Activated CD4-positive, alpha-beta T cell treated with anti-CD3 and anti-CD28 coated beads, Interleukin-2, amount 10 ng/mL, durations not matched to agents 7 days and 5 days (primary cell): ENCODE data around the gene ASAP2. TPM values are rescaled to one million over a fixed set of nuclear protein-coding genes. Genes with fewer than 3 reads are reported as not detected.

Experiments
- CTCF ChIA-PET: fragments of 350-600 bp; sonication (Branson Sonifier 250); formaldehyde crosslinking; loops from one replicate; lab custom pipeline; 2021; ENCODE audit warnings: antibody characterized with exemption; lab: Charles Lee
- POLR2A ChIA-PET: fragments of 350-600 bp; sonication (Branson Sonifier 250); formaldehyde crosslinking; loops from one replicate; lab custom pipeline; 2021; ENCODE audit warnings: antibody characterized with exemption; lab: Charles Lee
- DNase-seq: peaks from one replicate; pipeline ENCODE4 v3.0.0-alpha.2; 2020
- H3K27ac Mint-ChIP-seq: one replicate; pipeline ENCODE4 v1.8.0; 2021; ENCODE audit warnings: mild to moderate bottlenecking, moderate library complexity, mixed read lengths
- H3K27me3 Mint-ChIP-seq: one replicate; pipeline ENCODE4 v1.8.0; 2021; ENCODE audit warnings: mixed read lengths
- H3K36me3 Mint-ChIP-seq: one replicate; pipeline ENCODE4 v1.8.0; 2021; ENCODE audit warnings: low read depth, mixed read lengths
- H3K4me1 Mint-ChIP-seq: one replicate; pipeline ENCODE4 v1.8.0; 2021; ENCODE audit warnings: mixed read lengths
- H3K4me3 Mint-ChIP-seq: one replicate; pipeline ENCODE4 v1.8.0; 2021; ENCODE audit warnings: mild to moderate bottlenecking, moderate library complexity, mixed read lengths
- H3K9me3 Mint-ChIP-seq: one replicate; pipeline ENCODE4 v1.8.0; 2021; ENCODE audit warnings: mixed read lengths
- total RNA-seq, 2 experiments: library from RNA; stranded (reverse); gene quantifications; one replicate each; pipeline ENCODE4 v1.2.3, GENCODE V29; 2021

The ASAP2 gene
- total RNA-seq, 2 experiments from 2014 or later, result 0.17 to 0.25 TPM

- H3K4me3 Mint-ChIP-seq, result no peak overlapping the region
- ChIA-PET POLR2A (no interaction called here), CTCF (interaction anchor here (0.5 kb wide), 1 partner anchor 40 kb away, joined by 3 read pairs; no protein-coding TSS in a partner anchor)
- DNase-seq, result no peak
- no peak overlapping the region for H3K27ac Mint-ChIP-seq
- H3K27me3 Mint-ChIP-seq, result peaks cover 3% of the 10 kb centered on the region
- no peaks in the 10 kb centered on the region for H3K36me3 Mint-ChIP-seq
- no peaks in the 10 kb centered on the region for H3K4me1 Mint-ChIP-seq
- H3K9me3 Mint-ChIP-seq, result no peaks in the 10 kb centered on the region
Measured at GRCh38 chr2:9374071-9374730, 167.6 kb downstream of the ASAP2 start.

GRCh38 chr2:9375857-9376428, 169.3 kb downstream of the ASAP2 start:
- Mint-ChIP-seq H3K27me3 (peaks cover 3% of the 10 kb centered on the region), H3K27ac (no peak overlapping the region), H3K36me3 (no peaks in the 10 kb centered on the region)

GRCh38 chr2:9377461-9378097, 171.0 kb downstream of the ASAP2 start:
- CTCF ChIA-PET, result interaction anchor here (0.7 kb wide), 1 partner anchor 75 kb away, joined by 3 read pairs; no protein-coding TSS in a partner anchor
- Mint-ChIP-seq H3K27ac (no peak overlapping the region), H3K27me3 (peaks cover 4% of the 10 kb centered on the region)

More at GRCh38 chr2:9375857-9376428, 169.3 kb downstream of the ASAP2 start:
- POLR2A ChIA-PET, result no interaction called here
- no peak overlapping the region for H3K4me3 Mint-ChIP-seq
- CTCF ChIA-PET, result interaction anchor here (0.6 to 1.0 kb wide), 2 partner anchors 9 to 383 kb away, joined by 3 to 4 read pairs; no protein-coding TSS in a partner anchor
- no peaks in the 10 kb centered on the region for H3K4me1 Mint-ChIP-seq
- no peaks in the 10 kb centered on the region for H3K9me3 Mint-ChIP-seq
- no peak for DNase-seq

GRCh38 chr2:9378433-9379390, 172.1 kb downstream of the ASAP2 start:
- POLR2A ChIA-PET, result no interaction called here
- no peaks in the 10 kb centered on the region for H3K9me3 Mint-ChIP-seq

More at GRCh38 chr2:9377461-9378097, 171.0 kb downstream of the ASAP2 start:
- DNase-seq, result no peak
- H3K4me3 Mint-ChIP-seq, result no peak overlapping the region
- no peaks in the 10 kb centered on the region for H3K9me3 Mint-ChIP-seq
- POLR2A ChIA-PET, result no interaction called here
- H3K4me1 Mint-ChIP-seq, result no peaks in the 10 kb centered on the region
- no peaks in the 10 kb centered on the region for H3K36me3 Mint-ChIP-seq

GRCh38 chr2:9379391-9379755, 172.8 kb downstream of the ASAP2 start:
- CTCF ChIA-PET, result no interaction called here
- no peak overlapping the region for H3K27ac Mint-ChIP-seq
- H3K9me3 Mint-ChIP-seq, result no peaks in the 10 kb centered on the region
- peaks cover 4% of the 10 kb centered on the region for H3K27me3 Mint-ChIP-seq
- H3K36me3 Mint-ChIP-seq, result no peaks in the 10 kb centered on the region
- POLR2A ChIA-PET, result no interaction called here
- DNase-seq, result no peak
- H3K4me3 Mint-ChIP-seq, result no peak overlapping the region
- H3K4me1 Mint-ChIP-seq, result no peaks in the 10 kb centered on the region

More at GRCh38 chr2:9378433-9379390, 172.1 kb downstream of the ASAP2 start:
- CTCF ChIA-PET, result interaction anchor here (0.7 kb wide), 1 partner anchor 76 kb away, joined by 3 read pairs; no protein-coding TSS in a partner anchor
- no peaks in the 10 kb centered on the region for H3K4me1 Mint-ChIP-seq
- no peaks in the 10 kb centered on the region for H3K36me3 Mint-ChIP-seq
- H3K4me3 Mint-ChIP-seq, result no peak overlapping the region
- no peak overlapping the region for H3K27ac Mint-ChIP-seq
- peaks cover 4% of the 10 kb centered on the region for H3K27me3 Mint-ChIP-seq
- no peak for DNase-seq

GRCh38 chr2:9380702-9381628, 174.4 kb downstream of the ASAP2 start:
- no peaks in the 10 kb centered on the region for H3K9me3 Mint-ChIP-seq
- POLR2A ChIA-PET, result no interaction called here
- H3K36me3 Mint-ChIP-seq, result no peaks in the 10 kb centered on the region
- no peak for DNase-seq
- no peak overlapping the region for H3K4me3 Mint-ChIP-seq
- H3K4me1 Mint-ChIP-seq, result no peaks in the 10 kb centered on the region
- H3K27me3 Mint-ChIP-seq, result peaks cover 3% of the 10 kb centered on the region
- no peak overlapping the region for H3K27ac Mint-ChIP-seq
- CTCF ChIA-PET, result no interaction called here

GRCh38 chr2:9382604-9383235, 176.1 kb downstream of the ASAP2 start:
- H3K27me3 Mint-ChIP-seq, result peaks cover 2% of the 10 kb centered on the region

GRCh38 chr2:9384521-9384920, 177.9 kb downstream of the ASAP2 start:
- H3K27me3 Mint-ChIP-seq, result peaks cover 2% of the 10 kb centered on the region
- no peak for DNase-seq
- no peak overlapping the region for H3K27ac Mint-ChIP-seq
- H3K4me3 Mint-ChIP-seq, result no peak overlapping the region
- ChIA-PET POLR2A (no interaction called here), CTCF (interaction anchor here (0.6 to 1.5 kb wide), 3 partner anchors 9 to 664 kb away, joined by 3 to 5 read pairs (median 4); no protein-coding TSS in a partner anchor)
- H3K9me3 Mint-ChIP-seq, result no peaks in the 10 kb centered on the region
- H3K36me3 Mint-ChIP-seq, result no peaks in the 10 kb centered on the region
- H3K4me1 Mint-ChIP-seq, result no peaks in the 10 kb centered on the region

More at GRCh38 chr2:9382604-9383235, 176.1 kb downstream of the ASAP2 start:
- no peaks in the 10 kb centered on the region for H3K4me1 Mint-ChIP-seq
- CTCF ChIA-PET, result no interaction called here
- no peaks in the 10 kb centered on the region for H3K9me3 Mint-ChIP-seq
- POLR2A ChIA-PET, result no interaction called here
- no peak overlapping the region for H3K27ac Mint-ChIP-seq
- H3K36me3 Mint-ChIP-seq, result no peaks in the 10 kb centered on the region
- H3K4me3 Mint-ChIP-seq, result no peak overlapping the region
- DNase-seq, result no peak

GRCh38 chr2:9385841-9386240, 179.2 kb downstream of the ASAP2 start:
- no peak for DNase-seq
- CTCF ChIA-PET, result interaction anchor here (0.8 to 1.5 kb wide), 3 partner anchors 9 to 16 kb away, joined by 3 to 4 read pairs (median 4); no protein-coding TSS in a partner anchor

GRCh38 chr2:9388199-9388681, 181.6 kb downstream of the ASAP2 start:
- H3K4me3 Mint-ChIP-seq, result no peak overlapping the region
- ChIA-PET CTCF (no interaction called here), POLR2A (interaction anchor here (0.6 kb wide), 1 partner anchor 273 kb away, joined by 3 read pairs; no protein-coding TSS in a partner anchor)
- no peaks in the 10 kb centered on the region for H3K4me1 Mint-ChIP-seq
- no peaks in the 10 kb centered on the region for H3K27me3 Mint-ChIP-seq
- DNase-seq, result no peak
- no peaks in the 10 kb centered on the region for H3K36me3 Mint-ChIP-seq
- no peak overlapping the region for H3K27ac Mint-ChIP-seq
- H3K9me3 Mint-ChIP-seq, result no peaks in the 10 kb centered on the region

More at GRCh38 chr2:9385841-9386240, 179.2 kb downstream of the ASAP2 start:
- Mint-ChIP-seq H3K4me3 (no peak overlapping the region), H3K27ac (no peak overlapping the region), H3K27me3 (peaks cover 2% of the 10 kb centered on the region), H3K36me3 (no peaks in the 10 kb centered on the region), H3K4me1 (no peaks in the 10 kb centered on the region), H3K9me3 (no peaks in the 10 kb centered on the region)
- POLR2A ChIA-PET, result no interaction called here
